ENCODE data around the gene NRAP.

Gene NRAP

GRCh38 chr10:113589201-113589770 is 74.6 kb downstream of the NRAP start:
- Histone ChIP-seq H3K9ac (ENCODE audit: insufficient read length, low read depth) (no peak overlapping the region), H3K9me3 (ENCODE audit: insufficient read depth, low read length) (no peaks in the 10 kb centered on the region), H3K4me3 (ENCODE audit: insufficient read length, low read depth) (no peak overlapping the region), H3K4me1 (ENCODE audit: insufficient read depth, insufficient read length) (no peaks in the 10 kb centered on the region), H3K27me3 (ENCODE audit: insufficient read depth, insufficient read length) (peaks cover 2% of the 10 kb centered on the region), H3K36me3 (ENCODE audit: insufficient read depth, insufficient read length, low read length) (no peaks in the 10 kb centered on the region)
- TF ChIP-seq SUZ12 (IDR thresholded peaks at IDR 0.05; ENCODE audit: extremely low read depth, insufficient read depth, insufficient read length) (no peak), YY1 (IDR thresholded peaks at IDR 0.05; ENCODE audit: insufficient read depth, insufficient read length) (no peak), ZNF274 (IDR thresholded peaks at IDR 0.05; ENCODE audit: low read depth, low read length) (no peak)
- DNase-seq (ENCODE audit: low read depth, low spot score): no peak

DNA sequence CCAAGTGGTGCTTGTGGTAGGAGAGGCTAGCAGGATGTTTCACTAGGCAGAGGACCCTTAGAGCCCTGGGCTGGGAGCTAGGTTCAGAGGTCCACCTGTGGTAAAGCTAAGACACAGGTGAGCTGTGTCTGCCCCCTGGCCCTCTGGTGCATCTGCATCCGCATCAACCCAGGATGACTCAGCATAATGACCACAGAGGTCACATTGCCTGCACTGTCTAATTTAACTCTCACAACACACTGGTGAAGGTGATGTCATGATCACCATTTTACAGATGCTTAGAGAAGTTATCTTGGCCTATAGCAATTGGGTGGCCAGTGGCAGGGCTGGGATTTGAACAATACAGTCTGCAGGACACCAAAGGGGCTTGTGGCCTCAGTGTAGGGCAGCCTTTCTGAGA is 77.9 kb downstream of the NRAP start:
- Histone ChIP-seq H3K27me3 (ENCODE audit: insufficient read depth, insufficient read length) (peaks cover 2% of the 10 kb centered on the region), H3K4me1 (ENCODE audit: insufficient read depth, insufficient read length) (no peaks in the 10 kb centered on the region), H3K4me3 (ENCODE audit: insufficient read length, low read depth) (no peak overlapping the region), H3K36me3 (ENCODE audit: insufficient read depth, insufficient read length, low read length) (no peaks in the 10 kb centered on the region), H3K9me3 (ENCODE audit: insufficient read depth, low read length) (no peaks in the 10 kb centered on the region), H3K9ac (ENCODE audit: insufficient read length, low read depth) (no peak overlapping the region)
- DNase-seq (ENCODE audit: low read depth, low spot score): no peak
- TF ChIP-seq YY1 (IDR thresholded peaks at IDR 0.05; ENCODE audit: insufficient read depth, insufficient read length): no peak
- TF ChIP-seq ZNF274 (IDR thresholded peaks at IDR 0.05; ENCODE audit: low read depth, low read length): no peak
- no peak for TF ChIP-seq SUZ12 (IDR thresholded peaks at IDR 0.05; ENCODE audit: extremely low read depth, insufficient read depth, insufficient read length)

DNA sequence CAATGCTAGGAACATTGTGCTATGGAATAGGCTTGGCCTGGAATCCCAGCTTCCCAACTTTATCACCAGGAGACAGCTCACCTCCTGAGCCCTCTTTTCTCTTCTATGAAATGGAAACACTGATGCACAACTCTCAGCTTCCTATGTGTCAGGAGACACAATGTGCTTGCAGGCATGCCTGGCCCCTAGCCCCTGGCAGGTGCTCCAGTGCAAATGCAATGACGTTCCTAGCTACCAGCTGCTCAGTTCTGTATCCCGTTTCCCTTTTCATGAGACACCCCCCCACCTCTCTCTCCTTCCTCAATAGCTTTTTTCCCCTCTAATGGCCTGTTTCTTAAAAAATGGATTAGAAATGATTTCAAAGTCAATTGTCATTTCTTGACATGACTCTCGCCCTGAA is 80.3 kb downstream of the NRAP start:
- TF ChIP-seq SUZ12 (IDR thresholded peaks at IDR 0.05; ENCODE audit: extremely low read depth, insufficient read depth, insufficient read length) (no peak), ZNF274 (IDR thresholded peaks at IDR 0.05; ENCODE audit: low read depth, low read length) (no peak), YY1 (IDR thresholded peaks at IDR 0.05; ENCODE audit: insufficient read depth, insufficient read length) (no peak)
- no peak overlapping the region for H3K9ac ChIP-seq (ENCODE audit: insufficient read length, low read depth)
- H3K4me1 ChIP-seq (ENCODE audit: insufficient read depth, insufficient read length): no peaks in the 10 kb centered on the region
- H3K36me3 ChIP-seq (ENCODE audit: insufficient read depth, insufficient read length, low read length): no peaks in the 10 kb centered on the region
- H3K4me3 ChIP-seq (ENCODE audit: insufficient read length, low read depth): no peak overlapping the region
- no peaks in the 10 kb centered on the region for H3K9me3 ChIP-seq (ENCODE audit: insufficient read depth, low read length)
- H3K27me3 ChIP-seq (ENCODE audit: insufficient read depth, insufficient read length): no peaks in the 10 kb centered on the region
- no peak for DNase-seq (ENCODE audit: low read depth, low spot score)

DNA sequence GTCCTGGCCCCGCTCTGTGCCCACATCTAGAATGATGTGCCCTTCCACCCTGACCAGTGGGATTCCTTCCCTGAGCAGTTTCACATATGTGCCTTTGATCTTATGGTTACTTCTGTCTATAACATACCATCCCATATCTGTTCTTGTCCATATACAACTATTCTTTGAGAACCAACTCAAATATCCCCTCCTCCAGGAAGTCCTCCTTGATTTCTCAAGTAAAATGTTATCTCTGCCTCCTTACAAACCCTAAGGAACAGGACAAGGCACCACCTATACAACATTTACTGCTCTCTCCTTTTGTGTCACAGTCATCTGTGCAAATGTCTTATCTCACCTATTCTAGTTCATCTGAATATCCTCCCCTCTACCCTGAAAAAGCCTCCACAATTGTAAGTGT is 82.7 kb downstream of the NRAP start:
- H3K4me3 ChIP-seq (ENCODE audit: insufficient read length, low read depth): no peak overlapping the region
- H3K27me3 ChIP-seq (ENCODE audit: insufficient read depth, insufficient read length): no peaks in the 10 kb centered on the region
- no peaks in the 10 kb centered on the region for H3K4me1 ChIP-seq (ENCODE audit: insufficient read depth, insufficient read length)
- H3K36me3 ChIP-seq (ENCODE audit: insufficient read depth, insufficient read length, low read length): no peaks in the 10 kb centered on the region
- TF ChIP-seq YY1 (IDR thresholded peaks at IDR 0.05; ENCODE audit: insufficient read depth, insufficient read length) (no peak), SUZ12 (IDR thresholded peaks at IDR 0.05; ENCODE audit: extremely low read depth, insufficient read depth, insufficient read length) (no peak), ZNF274 (IDR thresholded peaks at IDR 0.05; ENCODE audit: low read depth, low read length) (no peak)
- no peak overlapping the region for H3K9ac ChIP-seq (ENCODE audit: insufficient read length, low read depth)
- DNase-seq (ENCODE audit: low read depth, low spot score): no peak
- H3K9me3 ChIP-seq (ENCODE audit: insufficient read depth, low read length): no peaks in the 10 kb centered on the region

DNA sequence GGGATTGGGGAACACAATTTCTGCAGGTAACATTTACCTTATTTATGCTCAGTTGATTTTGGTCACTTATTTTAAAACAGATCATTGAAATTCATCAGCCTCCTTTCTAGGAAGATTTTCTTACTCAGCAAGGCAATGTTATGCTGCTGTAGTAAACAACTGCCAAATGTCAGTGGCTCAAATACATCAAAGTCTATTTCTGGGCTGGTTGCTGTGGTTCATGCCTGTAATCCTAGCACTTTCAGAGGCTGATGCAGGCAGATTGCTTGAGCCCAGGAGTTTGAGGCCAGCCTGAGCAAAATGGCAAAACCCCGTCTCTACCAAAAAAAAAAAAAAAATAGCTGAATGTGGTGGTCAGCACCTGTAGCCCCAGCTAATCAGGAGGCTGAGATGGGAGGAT is 85.1 kb downstream of the NRAP start:
- Histone ChIP-seq H3K27me3 (ENCODE audit: insufficient read depth, insufficient read length) (no peaks in the 10 kb centered on the region), H3K9ac (ENCODE audit: insufficient read length, low read depth) (no peak overlapping the region), H3K36me3 (ENCODE audit: insufficient read depth, insufficient read length, low read length) (no peaks in the 10 kb centered on the region), H3K4me3 (ENCODE audit: insufficient read length, low read depth) (no peak overlapping the region), H3K9me3 (ENCODE audit: insufficient read depth, low read length) (no peaks in the 10 kb centered on the region), H3K4me1 (ENCODE audit: insufficient read depth, insufficient read length) (no peaks in the 10 kb centered on the region)
- TF ChIP-seq ZNF274 (IDR thresholded peaks at IDR 0.05; ENCODE audit: low read depth, low read length) (no peak), SUZ12 (IDR thresholded peaks at IDR 0.05; ENCODE audit: extremely low read depth, insufficient read depth, insufficient read length) (no peak), YY1 (IDR thresholded peaks at IDR 0.05; ENCODE audit: insufficient read depth, insufficient read length) (no peak)
- DNase-seq (ENCODE audit: low read depth, low spot score): no peak

DNA sequence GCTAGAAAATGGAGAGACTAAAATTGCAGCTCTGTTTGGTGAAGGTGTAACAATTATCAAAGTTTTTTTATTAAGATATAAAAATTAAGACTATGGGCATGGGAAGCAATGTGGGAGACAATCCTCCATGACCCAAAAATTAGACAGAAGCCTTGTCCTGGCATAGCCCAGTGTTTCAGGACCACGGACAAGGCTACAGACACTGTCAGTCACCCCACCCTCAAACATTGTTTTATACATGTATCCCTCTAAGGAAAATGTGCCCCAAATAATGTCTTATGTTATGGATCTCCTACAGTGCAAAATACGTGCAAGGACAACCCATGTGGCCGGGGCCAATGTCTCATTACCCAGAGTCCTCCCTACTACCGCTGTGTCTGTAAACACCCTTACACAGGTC is 87.0 kb downstream of the NRAP start:
- Histone ChIP-seq H3K9ac (ENCODE audit: insufficient read length, low read depth) (no peak overlapping the region), H3K36me3 (ENCODE audit: insufficient read depth, insufficient read length, low read length) (no peaks in the 10 kb centered on the region), H3K9me3 (ENCODE audit: insufficient read depth, low read length) (no peaks in the 10 kb centered on the region), H3K4me3 (ENCODE audit: insufficient read length, low read depth) (no peak overlapping the region), H3K4me1 (ENCODE audit: insufficient read depth, insufficient read length) (no peaks in the 10 kb centered on the region), H3K27me3 (ENCODE audit: insufficient read depth, insufficient read length) (no peaks in the 10 kb centered on the region)
- no peak for DNase-seq (ENCODE audit: low read depth, low spot score)
- TF ChIP-seq SUZ12 (IDR thresholded peaks at IDR 0.05; ENCODE audit: extremely low read depth, insufficient read depth, insufficient read length) (no peak), ZNF274 (IDR thresholded peaks at IDR 0.05; ENCODE audit: low read depth, low read length) (no peak), YY1 (IDR thresholded peaks at IDR 0.05; ENCODE audit: insufficient read depth, insufficient read length) (no peak)

- H3K4me1 ChIP-seq (ENCODE audit: insufficient read depth, insufficient read length): no peaks in the 10 kb centered on the region
- no peaks in the 10 kb centered on the region for H3K36me3 ChIP-seq (ENCODE audit: insufficient read depth, insufficient read length, low read length)
- TF ChIP-seq YY1 (IDR thresholded peaks at IDR 0.05; ENCODE audit: insufficient read depth, insufficient read length) (no peak), ZNF274 (IDR thresholded peaks at IDR 0.05; ENCODE audit: low read depth, low read length) (no peak), SUZ12 (IDR thresholded peaks at IDR 0.05; ENCODE audit: extremely low read depth, insufficient read depth, insufficient read length) (no peak)
- H3K9me3 ChIP-seq (ENCODE audit: insufficient read depth, low read length): no peaks in the 10 kb centered on the region
- H3K4me3 ChIP-seq (ENCODE audit: insufficient read length, low read depth): no peak overlapping the region
- H3K9ac ChIP-seq (ENCODE audit: insufficient read length, low read depth): no peak overlapping the region
- no peaks in the 10 kb centered on the region for H3K27me3 ChIP-seq (ENCODE audit: insufficient read depth, insufficient read length)
- DNase-seq (ENCODE audit: low read depth, low spot score): no peak
Measured at GRCh38 chr10:113573368-113573767, 90.5 kb downstream of the NRAP start.
